HepG2 (cell line): ENCODE data around the gene DDX11. TPM values are rescaled to one million over a fixed set of nuclear protein-coding genes. Genes with fewer than 3 reads are reported as not detected.
"Not testable (repeated sequence)": the region's sequence is repeated elsewhere in the genome, so short reads cannot be mapped to it uniquely, and the experiment has no call there.

Source experiments
- ATAC-seq: fragments of 200-7000 bp; cut with Tn5 transposase; 3 replicates; pipeline ENCODE4 v1.9.1; 2020; ENCODE audit warnings: mild to moderate bottlenecking, moderate library complexity
- BruUV-seq: library from RNA; stranded (reverse); fragments of 400-500 nt; replicated peaks from 2 replicates; lab custom pipeline; 2021; lab: Mats Ljungman, UMichigan
- CTCF ChIA-PET: fragments of 300-600 bp; formaldehyde crosslinking; extraction: SDS; loops from one replicate; lab custom pipeline; 2021; ENCODE audit warnings: low total read pairs, inconsistent platforms, low intra/inter-chr PET ratio; lab: Yijun Ruan, JAX
- POLR2A ChIA-PET: fragments of 350-600 bp; sonication (Branson Sonifier 250); formaldehyde crosslinking; loops from one replicate; lab custom pipeline; 2020; ENCODE audit warnings: antibody characterized with exemption, inconsistent platforms; lab: Yijun Ruan, JAX
- DNase-seq: peaks from one replicate; pipeline ENCODE4 v3.0.0-alpha.2; 2015; ENCODE audit warnings: low spot score
- FAIRE-seq: peaks from 3 replicates; lab custom pipeline; 2011; peaks lifted over from hg19 to GRCh38; lab: Jason Lieb, UNC
- H2AFZ ChIP-seq: one replicate; pipeline ENCODE4 v1.6.1; 2011; ENCODE audit warnings: low read length, inconsistent platforms
- H3K27ac ChIP-seq: fragments of 300-600 bp; 3 replicates; pipeline ENCODE4 v1.8.0; 2011; ENCODE audit warnings: mixed run types, mild to moderate bottlenecking, mixed read lengths, low read length, inconsistent platforms; ENCODE audit not compliant: insufficient read depth; ENCODE audit errors: extremely low read length
- H3K27me3 ChIP-seq, 2 experiments: fragments of 200-600 bp in 1 of 2; 2 replicates in 1 of 2; 3 replicates in 1 of 2; pipeline versions ENCODE4 v1.6.0 to v1.8.0; 2011; ENCODE audit warnings: low read length in 2 of 2, mild to moderate bottlenecking in 2 of 2, moderate library complexity in 2 of 2, inconsistent platforms in 1 of 2; ENCODE audit not compliant: insufficient read depth in 2 of 2, control insufficient read depth in 1 of 2
- H3K36me3 ChIP-seq, 2 experiments: fragments of 200-600 bp in 1 of 2; replicated peaks in 1 of 2; 2 replicates in 1 of 2; 3 replicates in 1 of 2; pipeline versions ENCODE4 v1.5.1 to v1.8.0; 2011; ENCODE audit warnings: low read length in 2 of 2, inconsistent platforms in 1 of 2; ENCODE audit not compliant: insufficient read depth in 2 of 2, control insufficient read depth in 1 of 2
- H3K4me1 ChIP-seq: 2 replicates; pipeline ENCODE4 v1.5.1; 2012; ENCODE audit warnings: low read length, inconsistent platforms; ENCODE audit not compliant: insufficient read depth
- H3K4me2 ChIP-seq: 2 replicates; pipeline ENCODE4 v1.6.0; 2011; ENCODE audit warnings: low read depth, low read length, inconsistent platforms
- H3K4me3 ChIP-seq, 3 experiments: fragments of 200-600 bp in 1 of 3; sonication (generic), shearing (Covaris generic) in 1 of 3; replicated peaks in 1 of 3; 2 replicates each; pipeline ENCODE4 v1.5.1; 2011 to 2016; ENCODE audit warnings: low read length in 3 of 3, inconsistent platforms in 2 of 3, low read depth in 2 of 3, mild to moderate bottlenecking in 2 of 3, control low read depth in 1 of 3, mixed read lengths in 1 of 3; ENCODE audit not compliant: insufficient read depth in 1 of 3
- H3K79me2 ChIP-seq: one replicate; pipeline ENCODE4 v1.6.1; 2011; ENCODE audit warnings: low read length, inconsistent platforms; ENCODE audit not compliant: insufficient read depth
- H3K9ac ChIP-seq: 2 replicates; pipeline ENCODE4 v1.6.0; 2011; ENCODE audit warnings: mild to moderate bottlenecking, low read depth, low read length, inconsistent platforms; ENCODE audit not compliant: insufficient read depth
- H3K9me3 ChIP-seq: 2 replicates; pipeline ENCODE4 v1.5.1; 2012; ENCODE audit warnings: mild to moderate bottlenecking, low read length
- H4K20me1 ChIP-seq: 2 replicates; pipeline ENCODE4 v1.6.0; 2011; ENCODE audit warnings: inconsistent platforms, mild to moderate bottlenecking, low read length, moderate library complexity; ENCODE audit not compliant: insufficient read depth
- GABPB1 ChIP-seq: IDR thresholded peaks from 2 replicates; pipeline ENCODE4 v1.6.1; 2016; ENCODE audit warnings: mild to moderate bottlenecking, missing genetic modification reagents, moderate library complexity, missing compliant biosample characterization
- LCORL ChIP-seq, 2 experiments: fragments of 450-650 bp in 1 of 2; sonication (generic) in 1 of 2; formaldehyde crosslinking in 1 of 2; IDR thresholded peaks; 2 replicates each; pipeline versions ENCODE4 v1.5.0 to v1.6.1; 2017 to 2020; ENCODE audit warnings: antibody characterized with exemption in 1 of 2, missing genetic modification reagents in 1 of 2
- PAXIP1 ChIP-seq: sonication (generic); formaldehyde crosslinking; conservative IDR thresholded peaks from 2 replicates; pipeline ENCODE4 v1.4.0; 2020; ENCODE audit warnings: mild to moderate bottlenecking, missing genetic modification reagents, moderate library complexity
- SIX4 ChIP-seq: sonication (generic); formaldehyde crosslinking; IDR thresholded peaks from 2 replicates; pipeline ENCODE4 v1.4.0; 2020; ENCODE audit warnings: missing genetic modification reagents
- ZNF501 ChIP-seq: sonication (generic); formaldehyde crosslinking; IDR thresholded peaks from 2 replicates; pipeline ENCODE4 v1.5.1; 2020; ENCODE audit warnings: mild to moderate bottlenecking, moderate library complexity, missing genetic modification reagents
- WGBS: methylation state at CpG from one replicate; pipeline ENCODE4 v1.1.6; 2017; ENCODE audit warnings: low lambda C conversion rate; 5-methylcytosine and 5-hydroxymethylcytosine counted together
- in situ Hi-C: cut with HindIII; loops from 2 replicates; pipeline ENCODE4 v1.10.0; 2017; ENCODE audit warnings: low pct_unique_long_range_greater_than_20kb; ENCODE audit not compliant: extremely low pct_ligation_motif_present
- intact Hi-C: fragments of 100-400 bp; cut with micrococcal nuclease; formaldehyde crosslinking; loops from one replicate; pipeline ENCODE4 v1.10.0; 2022; ENCODE audit not compliant: unreplicated experiment
- polyA plus RNA-seq, 8 experiments: library from polyadenylated mRNA; depleted of rRNA in 3 of 8; stranded (reverse) in 7 of 8; unstranded in 1 of 8; fragments of >200 nt; fragmentation: Illumina TruSeq in 4 of 8; extraction: Trizol in 4 of 8; gene quantifications; 2 replicates each; pipeline versions ENCODE4 v1.2.1 to v1.2.3, GENCODE V29; 2011 to 2016; ENCODE audit warnings: low read depth in 4 of 8, missing spikeins in 1 of 8, mixed read lengths in 1 of 8; ENCODE audit not compliant: insufficient read depth in 1 of 8
- total RNA-seq, 5 experiments: library from RNA; depleted of rRNA; stranded (reverse); fragments of >200 nt; fragmentation: Illumina TruSeq; extraction: Trizol; gene quantifications; 2 replicates each; pipeline ENCODE4 v1.2.3, GENCODE V29; 2016; ENCODE audit warnings: low read depth in 1 of 5

The DDX11 gene
- total and polyA plus RNA-seq, 2 of the 13 experiments (the other 11 are each of a cell fraction or from before 2014, with no cell fraction given), result 23.9 to 40.8 TPM

DNA sequence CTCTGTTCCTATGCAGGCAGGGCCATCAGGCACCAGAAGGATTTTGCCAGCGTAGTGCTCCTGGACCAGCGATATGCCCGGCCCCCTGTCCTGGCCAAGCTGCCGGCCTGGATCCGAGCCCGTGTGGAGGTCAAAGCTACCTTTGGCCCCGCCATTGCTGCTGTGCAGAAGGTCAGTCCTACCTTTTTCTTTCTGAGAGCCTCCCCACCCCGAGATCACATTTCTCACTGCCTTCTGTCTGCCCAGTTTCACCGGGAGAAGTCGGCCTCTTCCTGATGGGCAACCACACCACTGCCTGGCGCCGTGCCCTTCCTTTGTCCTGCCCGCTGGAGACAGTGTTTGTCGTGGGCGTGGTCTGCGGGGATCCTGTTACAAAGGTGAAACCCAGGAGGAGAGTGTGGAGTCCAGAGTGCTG lies 29.9 kb downstream of the DDX11 start (continued):
- TF ChIP-seq PAXIP1 (peak; percentile 57), GABPB1 (CRISPR knock-in tag) (0 out of 2 replicates have a peak, but pooled peaks have one; percentile 22), ZNF501 (CRISPR knock-in tag) (0 out of 2 replicates have a peak, but pooled peaks have one; percentile 32), SIX4 (CRISPR knock-in tag) (peak; percentile 90)

DNA sequence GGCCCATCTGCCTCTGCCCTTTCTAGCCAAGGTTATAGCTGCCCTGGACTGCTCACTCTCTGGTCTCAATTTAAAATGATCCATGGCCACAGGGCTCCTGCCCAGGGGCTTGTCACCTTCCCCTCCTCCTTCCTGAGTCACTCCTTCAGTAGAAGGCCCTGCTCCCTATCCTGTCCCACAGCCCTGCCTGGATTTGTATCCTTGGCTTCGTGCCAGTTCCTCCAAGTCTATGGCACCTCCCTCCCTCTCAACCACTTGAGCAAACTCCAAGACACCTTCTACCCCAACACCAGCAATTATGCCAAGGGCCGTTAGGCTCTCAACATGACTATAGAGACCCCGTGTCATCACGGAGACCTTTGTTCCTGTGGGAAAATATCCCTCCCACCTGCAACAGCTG lies 30.6 kb downstream of the DDX11 start:
- H3K4me1 ChIP-seq, result peaks cover 16% of the 10 kb centered on the region
- POLR2A ChIA-PET; H3K4me2 ChIP-seq; H2AFZ ChIP-seq; BruUV-seq; FAIRE-seq; H3K9me3 ChIP-seq; H4K20me1 ChIP-seq; H3K79me2 ChIP-seq; H3K4me3 ChIP-seq; intact Hi-C loops; H3K27ac ChIP-seq; in situ Hi-C loops; ATAC-seq; H3K36me3 ChIP-seq; DNase-seq; CTCF ChIA-PET; H3K27me3 ChIP-seq; H3K9ac ChIP-seq; TF ChIP-seq LCORL (CRISPR knock-in tag; IDR thresholded peaks at IDR 0.05): not testable (repeated sequence)
- TF ChIP-seq LCORL (IDR thresholded peaks at IDR 0.05), result peak; percentile 53; the same call in 1 of the 2 replicates
- WGBS, result 95% methylated on average over 4 of the region's 4 CpGs

GRCh38 chr12:31104773-31105172 lies 31.1 kb downstream of the DDX11 start:
- H3K36me3 ChIP-seq, DNase-seq, FAIRE-seq, H3K9me3 ChIP-seq, H3K4me2 ChIP-seq, BruUV-seq, H3K9ac ChIP-seq, H3K4me3 ChIP-seq, ATAC-seq, H3K79me2 ChIP-seq, in situ Hi-C loops, H4K20me1 ChIP-seq, H3K27me3 ChIP-seq, H3K27ac ChIP-seq, CTCF ChIA-PET, POLR2A ChIA-PET, H2AFZ ChIP-seq, intact Hi-C loops: not testable (repeated sequence)
- 90% methylated on average over 12 of the region's 14 CpGs for WGBS
- peaks cover 21% of the 10 kb centered on the region for H3K4me1 ChIP-seq
